ENCODE results near the gene VSIR.

VSIR gene

GRCh38 chr10:71782221-71782916 lies 9.0 kb upstream of the VSIR start:
- DNase-seq (ENCODE audit: low spot score): no peak

- DNase-seq (ENCODE audit: low spot score): no peak
These were observed 7.4 kb upstream of the VSIR start for GRCh38 chr10:71780719-71781118.

GRCh38 chr10:71780156-71780555 lies 6.8 kb upstream of the VSIR start:
- DNase-seq (ENCODE audit: low spot score): no peak

GRCh38 chr10:71779641-71780040 lies 6.3 kb upstream of the VSIR start:
- no peak for DNase-seq (ENCODE audit: low spot score)

GRCh38 chr10:71778071-71778825 lies 4.9 kb upstream of the VSIR start:
- DNase-seq (ENCODE audit: low spot score): no peak

- DNase-seq (ENCODE audit: low spot score): no peak
These were observed 4.1 kb upstream of the VSIR start for GRCh38 chr10:71777213-71777985.

GRCh38 chr10:71776481-71776925 lies 3.2 kb upstream of the VSIR start:
- no peak for DNase-seq (ENCODE audit: low spot score)

GRCh38 chr10:71774916-71775702 lies 1.8 kb upstream of the VSIR start:
- DNase-seq (ENCODE audit: low spot score): no peak

- DNase-seq (ENCODE audit: low spot score): no peak
These were observed 494 bp downstream of the VSIR start for GRCh38 chr10:71772832-71773220.

GRCh38 chr10:71771821-71772617 lies 1.3 kb downstream of the VSIR start:
- DNase-seq (ENCODE audit: low spot score): no peak

GRCh38 chr10:71771204-71771603 lies 2.1 kb downstream of the VSIR start:
- DNase-seq (ENCODE audit: low spot score): no peak

GRCh38 chr10:71770789-71771188 lies 2.5 kb downstream of the VSIR start:
- DNase-seq (ENCODE audit: low spot score): no peak

GRCh38 chr10:71770255-71770654 lies 3.1 kb downstream of the VSIR start:
- no peak for DNase-seq (ENCODE audit: low spot score)

GRCh38 chr10:71769279-71769823 lies 4.0 kb downstream of the VSIR start:
- no peak for DNase-seq (ENCODE audit: low spot score)

GRCh38 chr10:71767420-71768035 lies 5.8 kb downstream of the VSIR start:
- DNase-seq (ENCODE audit: low spot score): no peak

GRCh38 chr10:71766717-71767419 lies 6.5 kb downstream of the VSIR start:
- no peak for DNase-seq (ENCODE audit: low spot score)

GRCh38 chr10:71765906-71766716 lies 7.2 kb downstream of the VSIR start:
- no peak for DNase-seq (ENCODE audit: low spot score)

- no peak for DNase-seq (ENCODE audit: low spot score)
These were observed 8.0 kb downstream of the VSIR start for GRCh38 chr10:71765176-71765904.

Measured in activated CD4-positive, alpha-beta T cell treated with anti-CD3 and anti-CD28 coated beads, Interleukin-2, Interleukin-4, amounts not matched to agents 100 ng/mL and 50 ng/mL, durations not matched to agents 16 hours and 8 hours (primary cell).